ENCODE results near the gene CYBC1.

Gene CYBC1

DNA sequence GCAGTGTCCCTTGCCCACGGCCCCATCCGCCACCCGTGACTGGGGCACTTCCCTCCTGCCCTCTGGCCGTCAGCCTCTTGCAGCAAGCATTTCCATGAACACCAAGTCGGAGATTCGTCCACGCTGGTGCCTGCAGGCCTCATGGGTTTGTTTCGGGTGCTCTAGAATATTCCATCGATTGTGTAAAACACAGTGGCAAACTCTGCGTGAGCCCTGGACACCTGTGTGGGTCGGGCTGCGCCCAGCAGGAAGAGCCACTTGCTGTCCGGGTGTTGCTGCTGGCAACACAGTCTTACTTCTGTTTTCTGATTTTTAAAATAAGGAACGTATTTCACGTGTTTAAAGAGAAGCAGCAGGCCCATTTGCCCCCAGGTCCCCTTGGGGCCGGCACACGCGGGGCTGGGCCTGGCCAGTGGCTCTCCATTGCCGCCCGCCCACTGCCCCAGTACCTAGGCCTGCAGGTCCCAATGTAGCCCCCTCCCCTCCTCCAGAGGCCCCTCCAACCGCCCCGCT is 10.0 kb downstream of the CYBC1 start:
- peak overlapping the region; percentile 27 for H3K4me3 ChIP-seq (replicated peaks; ENCODE audit: insufficient read depth, low read length)
- no peak for TF ChIP-seq GABPA (IDR thresholded peaks at IDR 0.05; ENCODE audit: low read depth)
- peak; percentile 42; the same call in 1 of the 2 replicates for TF ChIP-seq SPI1 (IDR thresholded peaks at IDR 0.05; ENCODE audit: borderline replicate concordance, low read depth)
- peak; percentile 53 for TF ChIP-seq POLR2AphosphoS5 (IDR thresholded peaks at IDR 0.05; ENCODE audit: low read depth)
- DNase-seq (ENCODE audit: low read depth in 1 of 2, low spot score in 1 of 2): peak in 1 of 2 experiments; percentile 75
- no peaks in the 10 kb centered on the region for H3K27me3 ChIP-seq (ENCODE audit: insufficient read depth, poor library complexity, severe bottlenecking)
- H3K27ac ChIP-seq (replicated peaks): peak overlapping the region; percentile 77

DNA sequence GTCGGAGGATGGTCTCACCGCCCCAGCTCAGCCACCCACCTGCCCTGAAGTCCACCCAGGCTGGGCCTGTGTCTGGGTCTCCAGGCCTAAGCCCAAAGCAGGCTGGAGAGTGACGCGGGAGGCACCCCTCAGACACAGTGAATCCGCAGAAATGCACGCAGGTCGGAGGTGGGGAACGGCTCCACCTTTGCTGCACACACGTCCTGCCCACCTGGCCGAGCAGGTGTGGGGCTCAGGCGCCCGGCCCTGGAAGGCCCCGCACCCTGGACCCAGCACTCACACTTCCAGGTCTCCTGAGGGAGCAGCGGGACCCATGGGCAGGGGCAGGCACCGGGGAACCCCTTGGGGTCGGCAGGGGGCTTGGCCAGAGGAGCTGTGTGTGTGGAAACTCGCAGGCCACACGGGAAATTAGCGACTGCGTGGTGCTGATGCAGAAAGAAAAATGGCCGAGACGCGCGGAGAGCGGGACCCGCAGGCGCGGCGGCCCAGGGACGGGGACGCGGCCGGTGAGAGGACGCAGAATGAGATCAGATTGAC is 10.7 kb downstream of the CYBC1 start:
- Histone ChIP-seq H3K27me3 (ENCODE audit: insufficient read depth, poor library complexity, severe bottlenecking) (no peaks in the 10 kb centered on the region), H3K4me3 (replicated peaks; ENCODE audit: insufficient read depth, low read length) (no peak overlapping the region), H3K27ac (replicated peaks) (peak overlapping the region; percentile 77)
- DNase-seq (ENCODE audit: low read depth in 1 of 2, low spot score in 1 of 2): no peak
- no peak for TF ChIP-seq SPI1 (IDR thresholded peaks at IDR 0.05; ENCODE audit: borderline replicate concordance, low read depth)
- no peak for TF ChIP-seq CTCF (IDR thresholded peaks at IDR 0.05; ENCODE audit: insufficient read depth, low read length)
- no peak for TF ChIP-seq GABPA (IDR thresholded peaks at IDR 0.05; ENCODE audit: low read depth)
- TF ChIP-seq, protein P1, sequence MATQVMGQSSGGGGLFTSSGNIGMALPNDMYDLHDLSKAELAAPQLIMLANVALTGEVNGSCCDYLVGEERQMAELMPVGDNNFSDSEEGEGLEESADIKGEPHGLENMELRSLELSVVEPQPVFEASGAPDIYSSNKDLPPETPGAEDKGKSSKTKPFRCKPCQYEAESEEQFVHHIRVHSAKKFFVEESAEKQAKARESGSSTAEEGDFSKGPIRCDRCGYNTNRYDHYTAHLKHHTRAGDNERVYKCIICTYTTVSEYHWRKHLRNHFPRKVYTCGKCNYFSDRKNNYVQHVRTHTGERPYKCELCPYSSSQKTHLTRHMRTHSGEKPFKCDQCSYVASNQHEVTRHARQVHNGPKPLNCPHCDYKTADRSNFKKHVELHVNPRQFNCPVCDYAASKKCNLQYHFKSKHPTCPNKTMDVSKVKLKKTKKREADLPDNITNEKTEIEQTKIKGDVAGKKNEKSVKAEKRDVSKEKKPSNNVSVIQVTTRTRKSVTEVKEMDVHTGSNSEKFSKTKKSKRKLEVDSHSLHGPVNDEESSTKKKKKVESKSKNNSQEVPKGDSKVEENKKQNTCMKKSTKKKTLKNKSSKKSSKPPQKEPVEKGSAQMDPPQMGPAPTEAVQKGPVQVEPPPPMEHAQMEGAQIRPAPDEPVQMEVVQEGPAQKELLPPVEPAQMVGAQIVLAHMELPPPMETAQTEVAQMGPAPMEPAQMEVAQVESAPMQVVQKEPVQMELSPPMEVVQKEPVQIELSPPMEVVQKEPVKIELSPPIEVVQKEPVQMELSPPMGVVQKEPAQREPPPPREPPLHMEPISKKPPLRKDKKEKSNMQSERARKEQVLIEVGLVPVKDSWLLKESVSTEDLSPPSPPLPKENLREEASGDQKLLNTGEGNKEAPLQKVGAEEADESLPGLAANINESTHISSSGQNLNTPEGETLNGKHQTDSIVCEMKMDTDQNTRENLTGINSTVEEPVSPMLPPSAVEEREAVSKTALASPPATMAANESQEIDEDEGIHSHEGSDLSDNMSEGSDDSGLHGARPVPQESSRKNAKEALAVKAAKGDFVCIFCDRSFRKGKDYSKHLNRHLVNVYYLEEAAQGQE (IDR thresholded peaks at IDR 0.05; ENCODE audit: insufficient replicate concordance, low read depth): no peak
- TF ChIP-seq POLR2AphosphoS5 (IDR thresholded peaks at IDR 0.05; ENCODE audit: low read depth): no peak

- DNase-seq (ENCODE audit: low read depth in 1 of 2, low spot score in 1 of 2): no peak
- TF ChIP-seq POLR2AphosphoS5 (IDR thresholded peaks at IDR 0.05; ENCODE audit: low read depth): no peak
- no peak for TF ChIP-seq SPI1 (IDR thresholded peaks at IDR 0.05; ENCODE audit: borderline replicate concordance, low read depth)
- TF ChIP-seq, protein P1 (IDR thresholded peaks at IDR 0.05; ENCODE audit: insufficient replicate concordance, low read depth): no peak
- TF ChIP-seq GABPA (IDR thresholded peaks at IDR 0.05; ENCODE audit: low read depth): no peak
- TF ChIP-seq CTCF (IDR thresholded peaks at IDR 0.05; ENCODE audit: insufficient read depth, low read length): no peak
- Histone ChIP-seq H3K4me3 (replicated peaks; ENCODE audit: insufficient read depth, low read length) (no peak overlapping the region), H3K27me3 (ENCODE audit: insufficient read depth, poor library complexity, severe bottlenecking) (no peaks in the 10 kb centered on the region), H3K27ac (replicated peaks) (no peak overlapping the region)
Measured at GRCh38 chr17:82439194-82439828, 11.2 kb downstream of the CYBC1 start.

GRCh38 chr17:82438401-82439193 is 12.0 kb downstream of the CYBC1 start:
- DNase-seq (ENCODE audit: low read depth in 1 of 2, low spot score in 1 of 2): no peak
- TF ChIP-seq GABPA (IDR thresholded peaks at IDR 0.05; ENCODE audit: low read depth): no peak
- no peak for TF ChIP-seq POLR2AphosphoS5 (IDR thresholded peaks at IDR 0.05; ENCODE audit: low read depth)
- no peak for TF ChIP-seq CTCF (IDR thresholded peaks at IDR 0.05; ENCODE audit: insufficient read depth, low read length)
- TF ChIP-seq SPI1 (IDR thresholded peaks at IDR 0.05; ENCODE audit: borderline replicate concordance, low read depth): no peak
- TF ChIP-seq, protein P1 (IDR thresholded peaks at IDR 0.05; ENCODE audit: insufficient replicate concordance, low read depth): no peak
- Histone ChIP-seq H3K27ac (replicated peaks) (no peak overlapping the region), H3K4me3 (replicated peaks; ENCODE audit: insufficient read depth, low read length) (no peak overlapping the region), H3K27me3 (ENCODE audit: insufficient read depth, poor library complexity, severe bottlenecking) (no peaks in the 10 kb centered on the region)

Measured in HL-60 (cell line).